HG02884 (cell line): Measurements from ENCODE around the gene SULT1A4.
"Not testable (repeated sequence)": the region's sequence is repeated elsewhere in the genome, so short reads cannot be mapped to it uniquely, and the experiment has no call there.

Experiments used
- ATAC-seq: cut with Tn5 transposase; IDR thresholded peaks from one replicate; pipeline ENCODE4 v1.9.1; 2021; ENCODE audit warnings: mild to moderate bottlenecking, moderate library complexity; ENCODE audit not compliant: unreplicated experiment

SULT1A4 gene

DNA sequence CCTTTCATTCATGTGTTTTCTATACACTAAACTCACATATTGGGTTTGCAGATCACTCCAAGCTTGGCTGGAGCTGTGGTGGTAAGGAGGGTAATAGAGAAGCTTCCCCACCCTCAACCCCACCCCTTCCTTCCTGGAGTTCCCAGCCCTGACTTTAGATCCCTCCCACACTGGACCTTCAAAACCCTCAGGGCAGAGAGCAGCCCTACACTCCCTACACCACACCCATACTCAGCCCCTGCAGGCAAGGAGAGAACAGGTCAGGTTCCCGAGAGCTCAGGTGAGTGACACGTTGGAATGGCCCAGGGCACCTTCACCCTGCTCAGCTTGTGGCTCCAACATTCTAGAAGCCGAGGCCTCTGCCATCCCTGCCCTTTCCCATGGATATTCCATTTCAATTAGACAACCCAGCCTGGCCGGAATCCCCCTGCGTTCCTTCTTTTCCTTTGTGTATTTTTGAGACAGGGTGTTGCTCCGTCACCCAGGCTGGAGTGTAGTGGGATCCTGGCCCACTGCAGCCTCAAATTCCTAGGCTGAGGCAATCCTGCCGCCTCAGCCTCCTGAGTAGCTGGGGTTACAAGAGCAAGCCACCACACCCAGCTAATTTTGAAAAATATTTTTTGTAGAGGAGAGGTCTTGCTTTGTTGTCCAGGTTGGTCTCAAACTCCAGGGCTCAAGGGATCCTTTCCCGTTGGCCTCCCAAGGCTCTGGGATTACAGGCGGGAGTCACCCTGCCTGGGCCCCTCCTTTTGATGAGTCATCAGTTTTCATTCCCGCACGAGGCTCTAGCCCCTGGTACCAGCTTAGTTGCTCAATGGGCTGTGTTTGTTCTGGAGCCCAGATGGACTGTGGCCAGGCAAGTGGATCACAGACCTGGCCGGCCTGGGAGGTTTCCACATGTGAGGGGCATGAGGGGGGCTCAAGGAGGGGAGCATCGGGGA lies at the start of gene SULT1A4:
TSS of gene SULT1A4 (plus strand) at position 208 of the 941 bp plus-strand sequence. CDS start 1,473 bp downstream, outside the sequence.
- ATAC-seq: not testable (repeated sequence)

DNA sequence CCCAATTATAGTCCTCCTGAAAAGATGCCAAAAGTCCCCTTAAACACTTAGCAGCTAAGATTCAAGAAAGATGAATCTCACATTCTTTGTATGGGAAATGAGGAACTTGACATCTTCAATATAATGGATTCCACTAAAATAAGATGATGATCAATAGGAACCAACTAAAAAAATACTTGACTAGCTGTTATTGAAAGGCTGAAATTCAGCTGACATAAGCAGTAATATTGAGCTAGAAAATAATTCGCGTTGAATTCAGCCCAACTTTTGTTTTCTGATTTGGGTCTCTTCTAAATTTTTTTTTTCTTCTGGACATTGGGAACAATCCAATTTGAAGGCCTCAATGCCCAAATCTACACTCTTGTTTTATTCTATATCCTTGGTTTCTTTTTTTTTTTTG lies 36.1 kb upstream of the SULT1A4 start:
- ATAC-seq: not testable (repeated sequence)

DNA sequence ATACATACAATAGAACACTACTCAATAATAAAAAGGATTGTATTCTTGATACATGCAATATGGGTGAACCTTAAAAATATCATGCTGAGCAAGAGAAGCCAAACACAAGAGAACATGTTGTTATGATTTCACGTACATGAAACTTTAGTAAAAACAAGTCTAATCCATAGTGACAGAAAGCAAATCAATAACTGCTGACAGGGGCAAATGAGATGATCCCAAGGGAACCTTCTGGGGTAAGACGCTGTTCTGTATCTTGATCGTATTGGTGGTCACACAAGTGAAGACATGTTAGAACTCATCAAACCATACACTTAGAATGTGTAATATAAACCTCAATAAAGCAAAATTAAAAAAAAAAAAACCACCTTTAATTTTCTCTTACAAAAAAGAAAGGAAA lies 34.3 kb upstream of the SULT1A4 start:
- ATAC-seq: not testable (repeated sequence)

DNA sequence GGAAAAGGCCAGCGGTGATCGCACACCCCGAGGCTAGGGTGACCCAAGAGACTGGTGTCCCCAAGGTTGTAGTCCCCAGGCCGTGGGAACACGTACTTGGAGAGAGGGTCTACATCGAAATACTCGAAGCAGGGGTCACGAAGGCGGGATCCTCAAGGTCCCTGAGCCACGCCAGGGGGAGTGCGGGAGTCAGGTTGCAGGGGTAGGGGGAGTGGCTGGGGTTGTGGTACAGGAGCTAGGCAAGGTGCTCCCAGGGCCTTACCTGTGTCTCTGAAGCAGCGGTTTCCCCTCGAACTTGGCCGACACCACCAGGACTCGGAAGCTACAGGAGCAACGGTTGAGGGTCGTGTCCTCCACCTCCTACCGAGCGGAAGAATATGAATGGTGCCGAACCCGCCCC lies 6.0 kb upstream of the SULT1A4 start:
- ATAC-seq: not testable (repeated sequence)

DNA sequence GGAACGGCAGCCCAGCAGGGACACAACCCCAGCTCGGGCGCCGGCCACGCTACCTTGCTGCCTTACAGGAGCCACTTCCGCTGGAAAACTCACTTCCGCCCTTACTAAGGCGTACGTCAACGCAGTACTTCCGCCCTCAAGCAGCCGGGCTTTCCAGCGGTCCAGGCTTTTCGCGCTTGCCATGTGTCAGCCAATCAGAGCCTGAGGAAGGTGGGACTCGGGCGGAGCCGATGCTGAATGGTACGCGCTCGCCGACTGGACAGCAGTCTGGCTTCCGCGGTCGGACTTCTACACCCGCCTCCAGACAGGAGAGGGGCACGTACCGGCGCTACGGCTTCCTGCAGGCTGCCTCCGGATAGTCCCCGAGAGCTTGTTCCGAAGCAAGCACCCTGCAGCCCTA lies 5.4 kb upstream of the SULT1A4 start, which contains the start of the genes BOLA2 and SLX1B:
TSS of gene BOLA2 (minus strand) at position 83 of the 400 bp plus-strand sequence. CDS start 98 bp downstream, outside the sequence.
TSS of gene SLX1B (plus strand) at position 265 of the 400 bp plus-strand sequence.
- ATAC-seq: peak; percentile 82

DNA sequence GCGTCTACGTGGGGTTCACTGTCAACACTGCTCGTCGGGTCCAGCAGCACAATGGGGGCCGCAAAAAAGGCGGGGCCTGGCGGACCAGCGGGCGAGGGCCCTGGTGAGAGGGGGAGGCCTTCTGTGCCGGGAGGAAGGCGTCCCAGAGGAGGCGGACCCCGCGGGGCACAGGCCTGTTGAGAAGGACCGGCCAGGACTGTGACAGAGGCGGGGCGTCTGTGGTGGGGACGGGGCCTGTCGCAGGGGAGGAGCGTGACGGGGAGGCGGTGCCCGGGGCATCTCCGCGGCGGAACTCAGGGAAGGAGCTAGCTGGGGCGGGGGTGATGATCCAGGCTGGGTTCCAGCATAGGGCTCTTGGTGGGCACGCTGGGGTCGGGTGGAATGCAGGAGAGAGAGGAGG lies 4.9 kb upstream of the SULT1A4 start:
- peak; percentile 56 for ATAC-seq

DNA sequence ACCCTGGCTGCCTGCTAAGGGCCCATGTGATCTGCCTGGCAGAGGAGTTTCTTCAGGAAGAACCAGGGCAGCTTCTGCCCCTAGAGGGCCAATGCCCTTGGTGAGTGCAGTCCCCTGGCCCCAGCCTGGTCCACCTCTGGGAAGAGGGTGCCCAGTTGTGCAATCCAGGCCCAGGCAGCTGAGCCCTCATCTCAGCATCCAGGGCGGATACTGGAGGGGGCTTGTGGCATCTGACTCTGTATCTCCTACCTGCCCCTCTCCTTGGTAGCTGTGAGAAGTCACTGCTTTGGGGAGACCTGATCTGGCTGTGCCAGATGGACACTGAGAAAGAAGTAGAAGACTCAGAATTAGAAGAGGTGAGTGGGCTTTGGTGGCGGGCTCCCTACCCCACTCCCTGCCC lies 2.1 kb upstream of the SULT1A4 start:
- not testable (repeated sequence) for ATAC-seq

DNA sequence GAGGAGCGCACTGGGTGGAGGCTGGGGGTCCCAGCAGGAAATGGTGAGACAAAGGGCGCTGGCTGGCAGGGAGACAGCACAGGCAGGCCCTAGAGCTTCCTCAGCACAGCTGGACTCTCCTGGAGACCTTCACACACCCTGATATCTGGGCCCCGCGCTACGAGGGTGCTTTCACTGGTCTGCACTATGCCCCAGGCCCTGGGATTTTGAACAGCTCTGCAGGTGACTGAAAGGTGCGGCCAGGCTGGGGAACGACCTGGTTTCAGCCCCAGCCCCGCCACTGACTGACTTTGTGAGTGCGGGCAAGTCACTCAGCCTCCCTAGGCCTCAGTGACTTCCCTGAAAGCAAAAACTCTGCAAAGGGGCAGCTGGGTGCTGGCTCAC lies 926 bp downstream of the SULT1A4 start:
- ATAC-seq: not testable (repeated sequence)

DNA sequence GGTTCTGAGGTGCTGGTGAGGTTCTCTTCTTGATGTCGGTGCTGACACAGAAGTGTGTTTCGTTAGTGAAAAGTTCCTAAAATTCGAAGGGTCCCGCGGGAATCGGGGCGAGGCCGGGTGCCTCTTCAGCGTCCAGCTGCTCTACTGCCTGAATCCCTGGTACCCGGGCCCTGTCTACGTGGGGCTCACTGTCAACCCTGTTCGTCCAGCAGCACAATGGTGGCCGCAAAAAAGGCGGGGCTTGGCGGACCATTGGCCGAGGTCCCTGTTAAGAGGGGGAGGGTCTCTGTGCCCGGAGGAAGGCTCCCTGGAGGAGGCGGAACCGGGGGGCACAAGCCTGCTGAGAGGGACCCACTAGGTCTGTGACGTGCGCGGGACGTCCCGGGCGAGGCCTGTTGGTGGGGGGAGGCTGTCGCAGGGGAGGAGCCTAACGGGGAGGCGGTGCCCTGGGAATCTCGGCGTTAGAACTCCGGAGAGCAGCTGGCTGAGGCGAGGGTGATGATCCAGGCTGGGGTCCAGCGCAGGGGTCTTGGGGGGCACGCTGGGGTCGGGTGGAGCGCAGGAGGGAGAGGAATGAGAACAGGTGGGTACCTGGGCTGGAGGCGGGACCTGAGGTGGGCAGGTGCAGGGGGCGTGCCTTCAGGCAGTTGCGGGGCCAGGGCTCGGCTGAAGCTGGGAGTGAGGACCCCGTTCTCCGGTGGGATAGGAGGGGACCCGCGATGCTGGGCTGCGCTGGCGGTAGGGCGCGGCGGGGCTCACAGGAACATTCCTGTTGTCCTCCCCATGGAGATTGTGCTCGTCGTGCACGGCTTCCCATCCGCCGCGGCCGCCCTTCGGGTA lies 6.5 kb downstream of the SULT1A4 start:
- not testable (repeated sequence) for ATAC-seq

DNA sequence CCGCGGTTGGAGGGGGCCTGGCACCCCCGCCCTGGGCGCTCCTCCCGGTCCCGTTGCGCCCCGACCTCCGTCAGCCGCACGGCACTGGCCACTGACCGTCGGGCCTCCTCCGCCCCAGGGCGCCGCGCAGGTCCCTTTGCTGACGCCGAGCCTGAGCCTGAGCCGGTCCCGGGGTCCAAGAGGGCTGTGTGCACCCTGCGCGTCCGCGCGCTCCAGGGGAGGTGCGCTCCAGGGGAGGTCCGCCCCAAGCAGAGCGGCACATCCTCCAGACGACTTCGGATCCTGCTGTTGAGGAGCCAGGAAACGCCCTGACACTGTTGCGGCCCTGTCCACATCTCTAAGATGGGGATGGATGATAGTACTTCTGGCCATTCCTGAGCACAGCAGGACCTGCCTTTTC lies 7.2 kb downstream of the SULT1A4 start:
- not testable (repeated sequence) for ATAC-seq

DNA sequence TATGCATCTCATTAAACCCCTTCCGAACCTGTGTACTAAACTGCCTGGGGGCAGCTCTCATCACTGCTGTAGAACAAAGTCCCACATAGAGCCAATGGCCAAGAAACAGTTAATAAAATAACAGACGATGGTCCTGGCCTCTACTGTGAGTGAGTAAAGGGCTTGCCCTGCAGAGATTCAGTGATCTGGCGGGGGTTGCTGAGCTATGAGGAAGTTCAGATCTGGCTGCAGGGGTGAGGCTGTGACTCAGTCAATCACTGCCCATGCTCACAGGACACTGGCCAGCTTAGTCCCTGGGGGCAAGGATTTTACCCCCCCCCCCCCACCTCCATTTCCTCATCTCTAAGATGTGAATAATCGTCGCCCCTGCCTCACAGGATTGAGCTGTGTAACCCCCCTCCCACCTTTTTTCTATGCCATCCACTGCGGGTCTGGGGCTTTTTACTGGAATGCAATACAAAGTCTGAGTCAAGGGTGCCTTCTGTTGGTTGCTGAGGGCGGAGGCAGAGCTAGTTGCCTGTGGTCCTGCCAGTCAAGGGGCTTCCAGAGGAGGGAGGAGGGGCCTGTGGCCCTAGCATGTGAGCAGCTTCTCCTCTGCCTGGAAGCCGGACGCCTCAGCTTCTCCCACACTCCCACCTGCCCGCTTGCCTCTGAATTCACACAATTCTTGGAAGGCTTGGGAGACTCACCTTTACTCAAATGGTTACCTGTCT lies 8.1 kb downstream of the SULT1A4 start:
- ATAC-seq: not testable (repeated sequence)

DNA sequence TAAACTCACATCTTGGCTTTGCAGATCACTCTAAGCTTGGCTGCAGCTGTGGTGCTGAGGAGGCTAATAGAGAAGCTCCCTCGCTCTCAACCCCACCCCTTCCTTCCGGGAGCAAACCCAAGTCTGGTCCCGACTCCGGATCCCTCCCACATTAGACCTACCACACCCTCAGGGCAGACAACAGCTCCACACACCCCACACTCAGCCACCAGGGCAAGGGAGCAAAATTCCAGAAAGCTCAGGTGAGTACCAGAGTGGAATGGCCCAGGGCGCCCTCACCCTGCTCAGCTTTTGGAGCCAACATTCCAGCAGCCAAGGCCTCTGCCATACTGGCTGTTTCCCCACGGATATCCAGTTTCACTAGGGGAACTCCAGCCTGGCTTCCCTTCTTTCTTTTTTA lies 9.9 kb downstream of the SULT1A4 start:
- ATAC-seq: not testable (repeated sequence)

DNA sequence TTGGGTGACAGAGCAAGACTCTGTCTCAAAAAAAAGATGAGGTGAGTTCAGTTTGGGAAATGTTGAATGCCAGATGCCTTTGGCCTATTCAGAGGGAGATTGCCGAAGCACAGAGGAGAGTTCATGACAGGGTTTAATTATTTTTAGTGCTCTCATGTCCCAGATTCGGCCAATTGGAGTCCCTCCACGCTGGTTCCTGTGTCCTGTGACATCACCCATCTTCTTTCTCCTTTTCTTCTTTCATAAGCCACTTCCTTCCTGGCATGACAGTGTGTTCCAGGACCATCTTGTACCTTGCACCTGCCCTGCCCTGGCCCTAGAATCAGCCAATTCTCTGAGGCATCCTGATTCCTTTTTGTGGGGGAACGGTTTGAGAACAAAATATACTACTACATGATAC lies 12.4 kb downstream of the SULT1A4 start:
- ATAC-seq: not testable (repeated sequence)

DNA sequence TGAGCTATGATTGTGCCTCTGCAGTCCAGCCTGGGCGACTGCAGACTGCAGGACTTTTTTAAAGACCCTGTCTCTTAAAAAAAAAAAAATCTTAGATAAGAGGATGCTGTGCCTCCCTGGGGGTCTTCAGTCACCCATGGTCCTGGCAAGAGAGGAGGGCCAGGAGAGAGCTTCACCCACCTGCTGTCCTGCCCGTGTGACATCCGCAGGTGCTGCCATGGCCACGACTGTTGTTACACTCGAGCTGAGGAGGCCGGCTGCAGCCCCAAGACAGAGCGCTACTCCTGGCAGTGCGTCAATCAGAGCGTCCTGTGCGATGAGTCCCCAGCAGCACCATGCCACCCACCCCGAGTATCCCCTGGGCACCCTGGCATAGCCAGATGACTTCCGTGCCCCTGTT lies 22.6 kb downstream of the SULT1A4 start:
- ATAC-seq: not testable (repeated sequence)

DNA sequence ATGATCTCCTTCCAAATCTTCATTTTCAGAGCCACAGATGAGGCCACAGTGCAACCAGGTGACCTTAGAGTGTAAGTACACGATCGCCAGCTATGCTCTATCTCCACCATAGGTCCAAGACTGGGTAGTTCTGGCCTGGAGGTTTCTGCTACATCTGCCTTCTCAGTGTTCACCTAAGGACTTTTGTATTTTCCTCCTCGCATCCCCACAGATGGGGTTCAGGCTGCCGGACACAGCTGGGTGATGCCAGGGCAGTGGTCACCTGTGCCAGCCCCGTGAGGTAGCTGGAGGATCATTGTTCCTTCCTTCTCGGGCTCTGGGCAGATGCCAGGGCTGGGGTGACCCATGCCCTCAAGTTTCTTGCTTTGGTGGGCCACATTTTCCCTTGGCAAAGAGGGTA lies 46.6 kb downstream of the SULT1A4 start, which contains the start of gene NPIPB12:
TSS of gene NPIPB12 (minus strand) at position 101 of the 400 bp plus-strand sequence.
- not testable (repeated sequence) for ATAC-seq
